GM12874 (cell line): Measurements from ENCODE around the gene TMEM204.

Experiments used
- CTCF ChIP-seq: IDR thresholded peaks from 2 replicates; pipeline ENCODE4 v1.5.1; 2011; ENCODE audit warnings: low read depth, mild to moderate bottlenecking, control low read depth, low read length, moderate library complexity; ENCODE audit not compliant: insufficient read depth

The TMEM204 gene

GRCh38 chr16:1537763-1538289 lies 4.4 kb downstream of the TMEM204 start:
- no peak for TF ChIP-seq CTCF

- peak; percentile 33 for TF ChIP-seq CTCF
Measured at GRCh38 chr16:1538804-1539520, 5.5 kb downstream of the TMEM204 start.

GRCh38 chr16:1539720-1540555 lies 6.5 kb downstream of the TMEM204 start:
- TF ChIP-seq CTCF: no peak

GRCh38 chr16:1540556-1540855 lies 7.0 kb downstream of the TMEM204 start:
- TF ChIP-seq CTCF: no peak

GRCh38 chr16:1541293-1542165 lies 8.1 kb downstream of the TMEM204 start:
- TF ChIP-seq CTCF: no peak

- TF ChIP-seq CTCF: no peak
Measured at GRCh38 chr16:1542166-1542500, 8.7 kb downstream of the TMEM204 start.

- TF ChIP-seq CTCF: no peak
Measured at GRCh38 chr16:1542533-1542932, 9.1 kb downstream of the TMEM204 start.
